ENCODE measurements around the gene CEP170B.

DNA sequence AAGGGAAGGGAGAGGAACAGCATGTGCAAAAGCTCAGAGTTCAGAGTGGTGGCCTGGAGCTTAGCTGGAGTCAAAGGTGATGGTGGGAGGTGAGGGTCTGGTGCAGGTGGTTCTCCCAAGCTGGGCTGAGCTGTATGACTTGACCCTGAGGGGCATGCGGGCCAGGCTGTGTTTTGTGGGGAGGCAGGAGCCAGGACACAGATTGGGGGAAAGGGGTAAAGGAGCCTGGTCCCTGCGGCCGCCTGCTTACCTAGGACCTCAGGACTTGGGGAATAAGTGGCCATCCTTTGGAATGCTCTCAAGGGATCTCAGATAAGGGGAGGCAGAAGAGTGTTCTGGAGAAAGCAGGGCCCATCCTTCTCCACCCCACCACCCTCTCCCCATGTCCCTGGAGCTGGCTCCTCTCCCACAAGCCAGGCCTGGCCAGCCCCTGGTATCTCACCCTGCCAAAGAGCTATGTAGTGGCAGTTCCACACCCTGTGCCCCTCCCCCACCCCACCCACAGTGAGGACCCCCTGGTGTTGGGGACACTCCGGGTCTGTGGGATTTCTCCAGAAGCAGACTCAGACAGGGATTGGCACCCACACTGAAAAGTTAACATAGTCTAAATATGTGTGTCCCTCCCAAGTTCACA, 19.9 kb upstream of the CEP170B start:
- TF ChIP-seq POLR2A (IDR thresholded peaks at IDR 0.05) (no peak), CTCF (IDR thresholded peaks at IDR 0.05) (no peak)

All from uterus (tissue), 2 donors.